Right renal pelvis (tissue), 4 donors: Measurements from ENCODE around the gene NRXN3. TPM values are rescaled to one million over a fixed set of nuclear protein-coding genes. Genes with fewer than 3 reads are reported as not detected.

ENCODE experiments used
- DNase-seq, 4 donors: peaks; one replicate each; pipeline ENCODE4 v3.0.0-alpha.2; 2013; ENCODE audit warnings: low read depth in 4 of 4, low spot score in 3 of 4, missing footprints in 1 of 4
- polyA plus RNA-seq, 4 donors: library from polyadenylated mRNA; unstranded; fragments of 120-200 nt; gene quantifications; one replicate each; pipeline ENCODE4 v1.2.1, GENCODE V29; 2013; ENCODE audit not compliant: insufficient read length in 4 of 4

NRXN3 gene
- polyA plus RNA-seq, 4 donors = 5.7 to 7.3 (median 7.2) TPM

DNA sequence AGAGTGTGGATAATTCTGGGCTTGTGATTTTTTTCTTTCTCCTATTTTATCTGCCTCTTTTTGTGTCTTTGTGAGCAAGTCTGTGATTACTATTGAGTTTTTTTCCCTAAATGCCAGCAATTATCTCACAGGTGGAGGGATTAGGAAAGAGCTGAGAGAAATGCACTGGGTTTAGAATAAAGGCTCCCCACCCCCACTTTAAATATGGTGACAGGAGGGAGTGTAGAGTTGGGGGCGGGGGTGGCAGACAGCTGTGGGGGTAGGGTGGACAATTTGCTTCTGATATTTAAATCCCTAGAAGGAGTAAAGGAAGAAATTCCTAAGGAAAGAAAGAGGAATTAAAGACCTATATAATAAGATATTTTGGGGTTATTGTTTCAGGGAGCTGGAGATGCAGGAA, 145.9 kb downstream of the NRXN3 start:
- no peak for DNase-seq

DNA sequence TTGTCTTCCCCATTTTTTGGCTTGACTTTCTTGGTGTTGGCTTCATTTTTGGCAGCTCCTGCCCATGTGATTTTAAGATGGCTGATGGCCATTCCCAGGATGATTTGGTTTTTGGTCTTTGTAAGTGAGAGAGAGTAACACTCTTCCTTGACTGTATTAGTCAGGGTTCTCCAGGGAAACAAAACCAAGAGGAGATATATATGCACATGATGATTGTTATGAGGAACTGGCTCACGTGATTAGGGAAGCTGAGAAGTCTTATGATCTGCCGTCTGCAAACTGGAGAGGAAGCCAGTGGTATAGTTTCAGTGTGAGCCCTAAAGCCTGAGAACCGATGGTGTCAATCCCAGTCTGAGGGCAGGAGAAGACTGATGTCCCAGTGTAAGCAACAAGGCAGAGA, 146.6 kb downstream of the NRXN3 start:
- no peak for DNase-seq

DNA sequence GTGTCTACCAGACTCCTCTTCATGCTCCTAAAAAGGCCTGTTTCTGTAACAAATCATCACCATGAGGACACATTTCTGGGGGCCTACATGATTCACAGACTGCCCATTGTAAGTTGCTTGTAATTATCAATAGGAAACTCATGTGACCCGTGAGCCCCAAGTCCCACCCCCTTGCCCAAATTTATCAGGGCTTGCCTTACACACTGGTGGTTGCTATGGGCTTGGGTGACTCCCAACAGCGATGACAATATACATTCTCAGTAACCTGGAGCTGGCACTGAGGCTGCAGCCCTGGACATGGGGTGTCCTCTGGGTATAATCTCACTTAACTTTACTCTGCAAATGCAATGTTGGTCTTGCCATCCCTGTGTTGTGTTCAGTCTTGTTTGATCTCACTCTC, 149.2 kb downstream of the NRXN3 start:
- DNase-seq = no peak

DNA sequence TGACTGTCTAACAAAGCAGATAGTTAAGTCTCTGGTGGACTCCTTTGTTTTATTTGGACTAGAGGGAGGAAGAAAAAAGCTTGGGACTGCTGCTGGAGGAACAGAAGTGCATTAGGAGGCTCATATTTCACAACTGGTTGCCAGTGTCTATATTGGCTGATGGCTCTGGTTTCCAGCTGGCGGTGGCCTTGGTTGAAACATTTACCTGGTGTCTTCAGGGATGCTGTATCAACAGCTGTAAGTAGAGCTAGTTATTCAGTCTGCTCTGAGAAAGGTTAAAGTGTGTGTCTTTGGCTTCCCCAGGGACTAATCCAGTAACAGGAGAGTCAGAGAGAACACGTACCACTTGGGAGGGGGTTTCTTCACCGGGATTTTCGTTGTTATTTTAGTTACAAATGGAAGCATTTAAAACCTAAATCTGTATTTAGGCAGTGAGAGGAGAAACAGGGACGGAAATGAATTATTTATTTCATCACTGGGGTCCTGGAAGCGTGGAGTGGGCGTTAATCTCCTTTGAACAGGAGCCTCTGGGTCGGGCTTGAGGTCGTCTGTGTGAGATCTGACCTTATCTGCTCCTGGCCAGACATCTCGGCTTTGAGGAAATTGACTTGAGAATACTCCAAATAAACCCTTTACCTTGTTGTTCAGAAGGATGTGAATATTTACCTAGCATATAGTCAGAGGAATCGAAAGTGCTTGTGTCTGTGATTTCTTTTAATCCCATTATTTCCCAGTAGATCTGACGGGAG, 149.9 kb downstream of the NRXN3 start:
- DNase-seq = no peak

DNA sequence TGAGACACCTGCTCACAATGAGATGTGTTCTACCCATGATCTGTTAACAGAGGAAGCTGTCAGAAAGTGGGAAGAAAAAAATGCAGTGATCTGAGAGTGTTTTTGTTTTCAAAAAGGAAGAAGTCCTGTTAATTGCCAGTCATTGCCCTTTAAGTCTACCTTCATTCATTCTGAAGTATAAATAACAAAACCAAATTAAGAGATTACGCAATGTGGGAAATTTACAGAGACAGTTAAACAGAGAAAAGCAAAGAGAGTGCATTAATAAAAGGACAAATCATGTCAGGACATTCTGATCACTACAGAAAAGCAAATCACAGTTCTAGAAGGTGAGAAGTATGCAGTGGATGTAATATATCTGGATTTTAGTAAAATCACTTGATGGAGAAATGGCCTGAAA, 154.2 kb downstream of the NRXN3 start:
- DNase-seq = no peak

DNA sequence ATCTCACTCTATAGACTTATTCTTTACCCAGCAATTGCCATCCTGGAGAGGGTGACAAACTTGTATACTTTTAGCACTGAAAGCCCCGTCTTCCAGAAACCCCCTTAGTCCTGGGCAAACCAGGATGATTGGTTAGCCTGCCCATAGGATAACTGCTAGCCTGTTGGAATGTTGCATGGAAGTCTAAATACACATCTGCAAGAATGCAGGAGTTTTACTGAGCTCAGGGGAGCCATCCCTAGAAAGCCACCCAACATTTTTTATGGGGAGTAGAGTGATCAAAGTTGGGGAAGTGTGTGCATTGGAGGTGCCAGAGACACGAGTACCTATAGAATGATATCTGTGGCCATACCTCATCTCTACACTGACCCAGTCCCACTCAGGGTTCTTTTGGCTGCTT, 155.7 kb downstream of the NRXN3 start:
- no peak for DNase-seq

DNA sequence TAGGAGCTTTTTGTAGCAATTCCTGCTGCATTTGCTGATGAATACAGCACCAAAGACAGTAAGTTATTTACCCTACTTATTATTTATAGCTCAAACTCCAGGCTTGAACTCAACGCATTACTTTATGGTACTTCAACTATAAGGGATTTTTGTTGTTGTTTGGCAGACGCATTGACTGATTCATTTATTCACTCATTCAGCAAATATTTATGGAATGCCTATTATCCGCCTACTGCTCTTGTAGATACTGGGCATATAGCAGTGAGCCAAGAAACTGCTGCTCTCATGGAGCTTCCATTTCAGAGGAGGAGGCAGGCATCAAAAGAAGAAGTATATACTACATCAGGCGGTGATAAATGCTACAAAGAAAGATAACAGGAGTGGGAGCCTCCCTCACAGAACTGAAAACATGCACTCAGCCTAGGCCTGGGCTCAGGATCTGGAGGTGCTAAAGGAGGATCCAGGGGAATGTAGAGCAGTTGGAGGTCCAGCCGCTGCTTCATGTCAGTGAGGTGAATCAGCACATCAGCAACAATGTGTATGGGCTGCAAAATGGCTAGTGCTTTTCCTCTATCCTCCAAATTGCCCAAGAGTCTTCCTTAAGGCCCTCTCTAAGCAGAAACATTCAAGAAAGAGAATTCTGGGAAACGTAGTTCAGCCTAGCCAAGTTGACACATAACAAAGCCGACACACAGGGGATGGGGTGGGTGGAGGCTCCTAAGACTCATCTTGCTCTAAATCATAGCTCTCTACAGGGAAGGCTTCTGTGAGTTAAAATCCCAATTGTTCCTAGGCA, 157.5 kb downstream of the NRXN3 start:
- no peak for DNase-seq

DNA sequence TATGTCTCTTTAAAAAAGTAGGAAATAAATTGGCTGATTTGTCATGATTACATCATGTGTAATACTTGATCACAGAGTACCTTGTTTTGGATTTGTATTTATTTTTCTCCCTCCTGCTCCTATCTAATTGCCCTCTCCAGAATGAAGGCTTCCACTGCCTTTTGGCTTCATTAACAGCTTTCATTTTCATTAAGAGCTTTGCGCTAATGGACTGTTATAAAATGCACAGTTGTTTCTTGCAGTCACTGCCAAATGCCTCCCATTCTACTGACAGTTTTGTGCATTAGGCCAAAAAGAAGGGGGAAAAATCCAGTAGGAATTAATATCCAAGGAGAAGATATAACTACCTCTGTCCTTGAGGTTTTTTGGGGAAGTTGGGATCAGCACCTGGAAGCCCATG, 159.2 kb downstream of the NRXN3 start:
- no peak for DNase-seq

DNA sequence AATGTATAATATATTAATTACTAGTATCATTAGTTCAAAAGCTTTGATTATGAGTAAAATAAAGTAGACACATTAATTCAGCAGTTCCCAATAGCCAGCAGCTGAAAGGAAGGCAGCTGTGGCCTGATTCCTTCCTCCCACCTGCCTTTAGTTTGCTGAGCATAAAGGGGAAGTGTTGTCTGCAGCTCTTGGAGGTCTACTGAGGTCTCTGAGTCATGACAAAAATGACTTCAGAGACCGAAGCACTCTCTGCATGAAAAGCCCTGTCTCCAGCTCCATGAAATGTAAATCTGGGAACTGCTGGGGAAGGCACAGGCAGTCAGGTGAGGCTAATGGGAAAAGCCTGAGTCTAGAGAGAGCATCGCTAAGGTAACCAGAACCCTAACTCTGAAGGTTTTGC, 165.4 kb downstream of the NRXN3 start:
- DNase-seq = no peak

DNA sequence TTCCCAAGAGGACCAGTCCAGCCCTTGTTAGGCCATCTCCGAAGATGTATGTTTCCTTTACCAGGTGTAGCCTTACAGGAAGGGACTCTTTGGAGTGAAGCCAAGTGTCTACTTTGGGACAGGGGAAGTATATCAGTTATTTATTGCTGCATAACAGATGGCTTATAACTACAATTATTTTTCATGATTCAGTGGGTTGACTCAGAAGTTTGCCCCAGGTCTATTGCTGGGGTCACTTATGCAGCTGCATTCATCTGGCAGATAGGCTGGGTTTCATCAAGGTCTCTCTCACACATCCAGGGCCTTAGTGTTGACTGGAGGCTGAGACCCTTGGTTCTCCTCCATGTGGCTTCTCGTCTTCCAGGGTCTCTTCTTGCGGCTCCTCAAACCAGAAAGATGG, 170.1 kb downstream of the NRXN3 start:
- DNase-seq = no peak

DNA sequence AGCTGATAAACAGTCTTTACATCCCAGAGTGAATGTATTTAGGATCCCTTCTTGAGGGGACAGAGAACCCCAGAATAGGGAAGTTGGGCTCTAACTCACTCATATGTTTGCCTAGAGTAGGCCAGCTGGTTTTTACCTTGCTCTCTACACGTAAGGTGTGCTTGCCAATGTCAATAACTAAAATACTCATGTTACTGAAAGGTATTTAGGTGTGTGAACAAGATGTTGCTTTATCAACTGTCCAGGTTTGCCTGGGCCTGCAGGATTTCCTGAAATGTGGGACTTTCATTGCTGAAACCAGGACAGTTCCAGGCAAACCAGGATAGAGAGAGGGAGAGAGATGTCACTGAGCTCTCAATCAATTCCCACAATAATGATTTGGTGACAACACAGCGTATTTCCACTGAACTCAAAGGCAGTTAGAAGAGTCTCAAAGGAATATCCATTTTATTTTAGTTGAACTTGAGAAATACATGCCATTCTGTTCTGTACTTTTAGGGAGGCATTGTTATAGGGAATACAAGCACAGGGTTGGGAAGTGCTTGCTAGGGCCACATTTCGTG, 171.7 kb downstream of the NRXN3 start:
- DNase-seq = no peak

DNA sequence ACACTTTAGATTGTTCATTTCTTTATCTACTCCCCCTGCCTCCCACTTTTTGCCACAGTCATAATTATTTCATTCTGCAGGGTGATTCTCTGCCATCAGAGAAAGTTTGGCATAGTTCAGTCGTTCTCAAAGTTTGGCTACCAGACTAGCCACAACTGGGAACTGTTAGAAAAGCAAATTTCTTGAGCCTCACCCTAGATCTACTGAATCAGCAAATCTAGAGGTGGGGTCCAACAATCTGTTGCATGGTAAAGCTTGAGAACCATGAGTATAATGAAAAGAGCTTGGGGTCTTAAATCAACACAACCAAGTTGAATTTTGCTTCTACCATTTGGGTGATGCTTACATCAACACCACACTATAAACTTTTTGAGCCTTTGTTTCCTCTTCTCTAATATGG, 172.7 kb downstream of the NRXN3 start:
- no peak for DNase-seq

DNA sequence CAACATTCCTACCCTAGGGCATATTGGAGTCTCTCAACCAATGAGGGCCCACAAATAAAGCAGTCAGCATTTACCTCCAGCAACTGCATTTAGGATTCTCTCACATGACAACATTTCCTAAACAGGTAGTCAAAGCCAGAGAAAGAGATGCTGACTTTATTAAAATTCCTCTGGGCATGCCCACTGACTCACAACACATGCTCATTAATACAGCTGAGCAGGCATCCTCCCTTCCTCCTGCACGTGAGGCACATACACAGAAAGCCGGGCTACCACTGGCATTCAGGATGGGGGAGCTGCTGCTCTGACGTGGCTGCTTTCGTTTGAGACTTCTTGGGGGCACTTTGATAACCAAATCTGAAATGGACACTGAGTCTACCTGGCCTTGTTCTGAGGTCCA, 174.1 kb downstream of the NRXN3 start:
- DNase-seq = no peak

DNA sequence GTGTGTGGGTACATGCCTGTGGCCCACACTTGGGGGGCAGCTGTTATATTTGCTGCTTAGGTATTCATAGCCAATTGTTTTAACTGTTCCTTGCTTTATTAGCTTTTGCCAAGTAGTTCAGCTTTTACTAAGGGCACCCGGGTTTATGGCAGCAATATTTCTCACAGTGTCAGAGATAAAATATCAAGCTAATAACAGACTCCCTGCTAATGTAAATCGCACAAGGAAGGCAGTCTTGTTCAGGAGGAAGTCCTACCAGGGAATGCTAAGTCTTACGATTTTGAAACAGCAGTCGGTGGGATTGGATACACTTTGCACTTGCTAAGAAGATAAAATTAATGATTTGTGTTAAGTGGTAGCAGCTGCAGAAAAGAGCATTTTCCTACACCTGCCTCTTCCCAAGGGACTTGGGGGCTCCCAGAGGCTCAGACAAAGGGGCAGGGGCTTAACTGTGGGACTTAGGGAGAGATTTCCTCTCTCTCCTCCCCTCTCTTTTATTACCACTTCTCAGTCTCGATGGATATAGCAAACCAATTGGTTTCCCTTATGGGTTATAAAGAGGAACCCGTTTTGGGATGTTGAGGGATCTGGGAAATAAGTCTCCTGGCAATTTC, 175.1 kb downstream of the NRXN3 start:
- DNase-seq = no peak

DNA sequence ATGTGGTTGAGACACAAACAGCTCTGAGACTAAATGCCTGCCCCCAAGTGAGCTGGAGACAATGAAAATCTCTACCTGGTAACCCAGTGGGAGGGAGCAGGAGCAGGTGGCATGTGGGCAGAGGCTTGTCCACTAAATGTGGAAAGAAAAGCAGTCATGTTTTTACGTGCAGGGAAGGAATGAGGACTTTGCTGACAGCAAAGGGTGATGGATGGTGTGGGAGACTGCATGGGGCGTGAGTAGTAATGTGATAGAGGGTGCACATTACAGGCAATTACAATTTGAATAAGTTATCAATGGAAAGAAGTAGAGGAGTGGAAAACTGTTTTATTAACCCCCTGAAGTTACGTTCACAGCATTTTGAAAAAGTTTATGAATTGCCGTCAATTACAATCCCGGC, 176.6 kb downstream of the NRXN3 start:
- DNase-seq = no peak

DNA sequence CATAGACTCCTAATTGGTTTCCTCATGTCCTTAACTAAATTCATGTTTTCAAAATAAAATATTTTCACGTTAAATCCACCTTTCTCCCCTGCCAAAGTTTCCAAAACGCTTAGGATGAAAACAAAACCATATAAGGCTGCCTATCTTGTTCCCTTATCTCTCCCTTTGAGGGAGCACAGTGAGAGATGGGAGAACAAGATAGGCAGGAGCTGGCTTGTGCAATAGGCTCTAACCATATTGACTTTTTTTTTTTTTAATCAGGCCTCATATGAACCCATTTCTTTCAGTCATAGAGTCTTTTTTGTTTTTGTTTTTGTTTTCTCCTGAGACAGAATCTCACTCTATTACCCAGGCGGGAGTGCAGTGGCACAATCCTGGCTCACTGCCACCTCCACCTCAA, 184.9 kb downstream of the NRXN3 start:
- no peak for DNase-seq

DNA sequence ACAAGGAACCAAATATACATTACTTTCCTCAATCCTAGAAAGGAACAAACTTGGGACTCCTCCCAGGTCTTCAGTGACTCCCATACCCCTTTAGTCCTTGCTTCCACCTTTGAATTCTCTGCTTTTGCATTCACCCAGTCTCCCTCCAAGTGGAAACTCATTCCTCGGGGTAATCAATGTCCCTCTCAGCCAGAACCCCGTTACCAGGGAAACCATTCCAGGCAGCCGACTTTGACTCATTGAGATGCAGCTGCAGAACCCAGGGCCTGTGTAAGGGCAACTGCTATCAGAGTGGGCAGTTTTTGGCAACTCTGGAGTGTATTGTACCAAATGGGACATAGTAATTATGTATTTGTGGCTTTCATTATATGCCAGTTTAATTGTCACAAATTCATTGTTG, 186.2 kb downstream of the NRXN3 start:
- DNase-seq = no peak

DNA sequence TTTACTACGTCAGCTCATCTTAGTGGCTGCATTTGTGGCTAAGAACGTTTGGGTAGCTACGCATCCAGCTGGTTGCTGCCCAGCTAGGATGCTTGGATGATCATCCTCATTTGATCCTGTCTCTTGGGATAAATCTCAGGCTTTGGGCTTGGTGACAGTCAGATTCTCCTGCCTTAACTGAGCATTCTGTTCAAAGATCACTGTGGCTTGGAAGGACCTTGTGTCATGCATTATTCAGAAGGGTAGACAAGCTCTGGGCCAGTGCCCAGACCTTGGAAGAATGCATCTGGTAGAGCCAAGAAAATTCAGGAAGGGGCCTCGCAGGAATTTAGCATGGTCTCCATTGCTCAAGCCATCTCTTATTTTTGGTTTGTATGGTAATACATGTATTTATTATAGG, 188.4 kb downstream of the NRXN3 start:
- no peak for DNase-seq

DNA sequence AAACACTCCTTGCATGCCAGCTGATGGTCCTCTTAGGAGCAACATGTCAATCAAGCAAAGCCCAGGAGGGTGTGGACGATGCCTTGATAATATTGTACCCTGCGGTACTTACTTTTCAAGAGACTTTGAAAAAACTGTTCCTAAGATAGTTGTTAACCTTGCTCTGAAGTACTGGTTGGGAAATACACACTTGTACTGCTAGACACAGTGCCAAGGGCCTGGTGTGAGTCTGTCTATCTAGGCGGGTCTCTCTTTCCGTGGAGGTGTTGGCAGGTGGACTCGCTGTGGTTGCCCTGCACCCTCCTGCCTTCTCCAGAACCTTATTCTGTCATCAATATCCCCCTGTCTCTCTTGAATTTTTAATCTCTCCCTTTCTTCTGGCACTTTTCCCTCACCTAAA, 189.4 kb downstream of the NRXN3 start:
- DNase-seq = no peak

DNA sequence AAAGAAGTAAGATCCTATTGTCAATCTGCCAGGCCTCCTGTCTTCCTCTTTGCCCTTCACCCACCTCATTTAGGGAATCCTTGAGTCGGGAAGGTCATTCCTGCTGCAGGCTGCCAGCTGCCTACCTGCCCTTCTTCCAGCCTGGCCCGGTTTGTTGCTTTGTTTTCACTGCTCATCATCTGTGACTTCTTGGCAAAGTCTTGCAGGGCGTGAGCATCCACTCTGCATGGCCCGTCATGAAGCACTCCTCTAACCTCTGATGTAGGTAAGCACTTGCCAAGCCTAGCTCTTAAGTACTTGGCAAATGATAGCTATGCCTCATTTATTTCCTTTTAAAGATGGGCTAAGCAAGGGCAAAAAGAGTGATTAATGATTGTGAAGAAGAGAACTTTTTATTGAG, 192.8 kb downstream of the NRXN3 start:
- DNase-seq = no peak

DNA sequence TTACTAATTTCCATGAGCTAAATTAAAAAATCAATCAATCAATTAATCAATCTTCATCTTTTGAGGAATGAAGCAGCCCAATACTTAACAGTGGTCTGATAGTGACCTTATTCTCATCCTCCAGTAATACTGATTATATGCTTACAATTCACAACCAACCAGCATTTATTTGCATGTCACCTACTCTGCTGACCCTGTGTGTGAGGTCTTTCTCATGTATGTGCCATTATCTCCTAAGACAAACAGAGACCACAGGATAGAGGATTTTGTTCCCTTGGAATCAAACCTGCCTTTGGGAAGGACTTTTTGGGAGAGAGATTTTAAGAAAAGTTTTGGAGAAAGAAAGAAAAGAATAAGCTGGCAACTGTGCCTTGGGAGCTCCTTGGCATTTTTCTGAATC, 197.2 kb downstream of the NRXN3 start:
- DNase-seq = no peak

DNA sequence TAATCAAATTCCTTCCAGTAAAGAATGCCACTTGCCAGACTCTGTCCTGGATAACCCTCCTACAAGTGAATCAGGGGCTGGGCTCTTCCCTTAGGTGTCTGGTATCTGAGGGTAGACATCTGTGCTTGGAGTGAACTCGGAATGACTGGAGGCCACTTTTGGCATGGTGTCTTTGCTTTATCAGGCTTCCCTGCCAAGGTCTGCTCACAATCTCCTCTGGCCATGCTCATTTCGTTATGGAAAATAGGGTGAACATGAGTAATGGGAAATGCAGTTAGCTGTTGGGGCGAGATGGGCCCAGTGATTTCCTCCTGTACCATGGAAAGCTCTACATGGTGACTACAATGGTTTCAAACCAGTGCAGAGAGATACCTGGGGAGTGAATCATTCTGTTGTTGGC, 212.9 kb downstream of the NRXN3 start:
- no peak for DNase-seq
